Neutrophil (primary cell): ENCODE results near the gene TMEM213.

Source experiments
- H3K27ac ChIP-seq: fragments of 200-600 bp; sonication (generic); 2 replicates; pipeline ENCODE4 v1.5.1; 2016; ENCODE audit warnings: mild to moderate bottlenecking, moderate library complexity
- H3K27me3 ChIP-seq: fragments of 200-600 bp; sonication (generic); 2 replicates; pipeline ENCODE4 v1.6.0; 2016; ENCODE audit warnings: mild to moderate bottlenecking
- H3K36me3 ChIP-seq: fragments of 200-600 bp; sonication (generic); 2 replicates; pipeline ENCODE4 v1.5.1; 2017
- H3K4me1 ChIP-seq, 2 experiments: fragments of 200-600 bp in 1 of 2; sonication (generic) in 1 of 2; 1 replicate in 1 of 2; 2 replicates in 1 of 2; pipeline versions ENCODE4 v1.5.1 to v1.6.1; 2013 to 2016; ENCODE audit warnings: low read depth in 1 of 2, low read length in 1 of 2, mild to moderate bottlenecking in 1 of 2, moderate library complexity in 1 of 2; ENCODE audit not compliant: control insufficient read depth in 1 of 2, insufficient read depth in 1 of 2
- H3K4me3 ChIP-seq, 2 experiments: fragments of 200-600 bp in 1 of 2; sonication (generic) in 1 of 2; 1 replicate in 1 of 2; 2 replicates in 1 of 2; pipeline ENCODE4 v1.5.1; 2013 to 2016; ENCODE audit warnings: low read depth in 1 of 2, low read length in 1 of 2, mild to moderate bottlenecking in 1 of 2, moderate library complexity in 1 of 2
- H3K9me3 ChIP-seq: fragments of 200-600 bp; sonication (generic); 2 replicates; pipeline ENCODE4 v1.5.1; 2016
- CTCF ChIP-seq: fragments of 200-600 bp; sonication (generic); IDR thresholded peaks from 2 replicates; pipeline ENCODE4 v1.5.1; 2016; ENCODE audit warnings: antibody characterized with exemption

TMEM213 gene

GRCh38 chr7:138852469-138852868 lies 54.7 kb downstream of the TMEM213 start:
- H3K27ac ChIP-seq = no peak overlapping the region
- no peak overlapping the region for H3K4me3 ChIP-seq
- H3K9me3 ChIP-seq = no peaks in the 10 kb centered on the region
- H3K27me3 ChIP-seq = no peaks in the 10 kb centered on the region
- no peaks in the 10 kb centered on the region for H3K36me3 ChIP-seq
- no peak for TF ChIP-seq CTCF
- H3K4me1 ChIP-seq = no peaks in the 10 kb centered on the region

- Histone ChIP-seq H3K4me1 (no peaks in the 10 kb centered on the region), H3K27me3 (no peaks in the 10 kb centered on the region), H3K9me3 (no peaks in the 10 kb centered on the region), H3K27ac (no peak overlapping the region), H3K36me3 (no peaks in the 10 kb centered on the region), H3K4me3 (no peak overlapping the region)
- TF ChIP-seq CTCF = no peak
Measured at GRCh38 chr7:138853448-138853847, 55.7 kb downstream of the TMEM213 start.

- H3K4me1 ChIP-seq = no peaks in the 10 kb centered on the region
- H3K27ac ChIP-seq = no peak overlapping the region
- H3K36me3 ChIP-seq = no peaks in the 10 kb centered on the region
- H3K4me3 ChIP-seq = no peak overlapping the region
- no peak for TF ChIP-seq CTCF
- H3K27me3 ChIP-seq = no peaks in the 10 kb centered on the region
- H3K9me3 ChIP-seq = no peaks in the 10 kb centered on the region
Measured at GRCh38 chr7:138854115-138854645, 56.4 kb downstream of the TMEM213 start.

- TF ChIP-seq CTCF = no peak
- H3K27me3 ChIP-seq = no peaks in the 10 kb centered on the region
- H3K4me1 ChIP-seq = no peaks in the 10 kb centered on the region
- no peaks in the 10 kb centered on the region for H3K9me3 ChIP-seq
- no peaks in the 10 kb centered on the region for H3K36me3 ChIP-seq
- no peak overlapping the region for H3K4me3 ChIP-seq
- H3K27ac ChIP-seq = no peak overlapping the region
Measured at GRCh38 chr7:138857728-138858127, 59.9 kb downstream of the TMEM213 start.

- TF ChIP-seq CTCF = no peak
- H3K36me3 ChIP-seq = no peaks in the 10 kb centered on the region
Measured at GRCh38 chr7:138861051-138861450, 63.3 kb downstream of the TMEM213 start.

DNA sequence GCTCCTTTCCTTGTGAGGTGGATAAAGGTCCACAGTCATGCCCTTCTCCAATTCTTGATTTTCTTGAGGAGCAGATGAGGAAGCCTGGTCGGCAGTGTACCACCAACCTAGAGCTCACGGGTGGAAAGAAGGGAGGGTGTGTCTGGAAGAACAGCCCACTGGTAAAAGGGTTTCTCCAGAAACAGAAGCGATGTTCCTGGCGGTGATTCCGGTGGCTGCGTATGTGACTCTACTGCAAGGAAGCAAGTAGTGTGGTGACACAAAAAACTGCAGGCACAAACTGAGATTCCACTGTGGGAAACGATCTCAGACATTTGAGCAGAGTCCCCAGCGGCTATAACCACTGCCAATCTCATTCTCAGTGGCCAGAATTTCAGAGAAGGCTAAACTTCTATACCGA lies 66.1 kb downstream of the TMEM213 start:
- Histone ChIP-seq H3K36me3 (no peaks in the 10 kb centered on the region), H3K27me3 (no peaks in the 10 kb centered on the region), H3K4me1 (no peaks in the 10 kb centered on the region), H3K4me3 (no peak overlapping the region), H3K9me3 (no peaks in the 10 kb centered on the region), H3K27ac (no peak overlapping the region)
- TF ChIP-seq CTCF = no peak

More at GRCh38 chr7:138861051-138861450, 63.3 kb downstream of the TMEM213 start:
- Histone ChIP-seq H3K27me3 (no peaks in the 10 kb centered on the region), H3K4me1 (no peaks in the 10 kb centered on the region), H3K27ac (no peak overlapping the region), H3K4me3 (no peak overlapping the region), H3K9me3 (no peaks in the 10 kb centered on the region)
